Nephron progenitor cell (in vitro differentiated cells): ENCODE measurements around the gene SH3PXD2B.

Experiments used
- DNase-seq: peaks from one replicate; pipeline ENCODE4 v3.0.0; 2021
- H3K27ac Mint-ChIP-seq: 2 replicates; pipeline ENCODE4 v1.8.0; 2021; ENCODE audit warnings: mild to moderate bottlenecking, moderate library complexity, mixed read lengths
- H3K27me3 Mint-ChIP-seq: 2 replicates; pipeline ENCODE4 v1.8.0; 2021; ENCODE audit warnings: mild to moderate bottlenecking, low read depth, mixed read lengths; ENCODE audit not compliant: poor library complexity
- H3K36me3 Mint-ChIP-seq: 2 replicates; pipeline ENCODE4 v1.8.0; 2021; ENCODE audit warnings: low read depth, mixed read lengths
- H3K4me1 Mint-ChIP-seq: 2 replicates; pipeline ENCODE4 v1.8.0; 2021; ENCODE audit warnings: mixed read lengths
- H3K4me3 Mint-ChIP-seq: 2 replicates; pipeline ENCODE4 v1.8.0; 2021; ENCODE audit warnings: mild to moderate bottlenecking, moderate library complexity, mixed read lengths
- H3K9me3 Mint-ChIP-seq: 2 replicates; pipeline ENCODE4 v1.8.0; 2021; ENCODE audit warnings: mild to moderate bottlenecking, moderate library complexity, mixed read lengths
- CTCF ChIP-seq: fragments of 200-600 bp; sonication (generic); IDR thresholded peaks from 2 replicates; pipeline ENCODE4 v1.5.0; 2021; ENCODE audit warnings: antibody characterized with exemption

SH3PXD2B gene

GRCh38 chr5:172450453-172450852 lies 3.9 kb downstream of the SH3PXD2B start:
- Mint-ChIP-seq H3K27ac (no peak overlapping the region), H3K27me3 (no peaks in the 10 kb centered on the region), H3K36me3 (no peaks in the 10 kb centered on the region), H3K9me3 (no peaks in the 10 kb centered on the region), H3K4me3 (no peak overlapping the region), H3K4me1 (peaks cover 75% of the 10 kb centered on the region)
- DNase-seq: no peak
- TF ChIP-seq CTCF: no peak

GRCh38 chr5:172448999-172449398 lies 5.3 kb downstream of the SH3PXD2B start:
- TF ChIP-seq CTCF: no peak
- no peak overlapping the region for H3K27ac Mint-ChIP-seq
- no peaks in the 10 kb centered on the region for H3K9me3 Mint-ChIP-seq
- H3K27me3 Mint-ChIP-seq: no peaks in the 10 kb centered on the region
- no peaks in the 10 kb centered on the region for H3K36me3 Mint-ChIP-seq
- peaks cover 80% of the 10 kb centered on the region for H3K4me1 Mint-ChIP-seq
- no peak for DNase-seq
- H3K4me3 Mint-ChIP-seq: no peak overlapping the region

GRCh38 chr5:172447646-172448365 lies 6.5 kb downstream of the SH3PXD2B start:
- Mint-ChIP-seq H3K9me3 (no peaks in the 10 kb centered on the region), H3K4me3 (no peak overlapping the region), H3K4me1 (peaks cover 75% of the 10 kb centered on the region), H3K27ac (no peak overlapping the region), H3K36me3 (no peaks in the 10 kb centered on the region), H3K27me3 (no peaks in the 10 kb centered on the region)
- TF ChIP-seq CTCF: no peak
- no peak for DNase-seq

- TF ChIP-seq CTCF: no peak
- Mint-ChIP-seq H3K36me3 (no peaks in the 10 kb centered on the region), H3K9me3 (no peaks in the 10 kb centered on the region), H3K4me1 (peaks cover 61% of the 10 kb centered on the region), H3K27ac (peak overlapping the region; percentile 88), H3K4me3 (no peak overlapping the region), H3K27me3 (no peaks in the 10 kb centered on the region)
- DNase-seq: no peak
Measured at GRCh38 chr5:172446336-172447051, 7.8 kb downstream of the SH3PXD2B start.

- Mint-ChIP-seq H3K9me3 (no peaks in the 10 kb centered on the region), H3K36me3 (no peaks in the 10 kb centered on the region), H3K27ac (no peak overlapping the region), H3K4me1 (peaks cover 55% of the 10 kb centered on the region), H3K4me3 (no peak overlapping the region), H3K27me3 (no peaks in the 10 kb centered on the region)
- DNase-seq: no peak
- no peak for TF ChIP-seq CTCF
Measured at GRCh38 chr5:172445866-172446265, 8.5 kb downstream of the SH3PXD2B start.
